GM12875 (cell line): ENCODE results near the gene EDIL3.

Experiments used
- H3K4me3 ChIP-seq: one replicate; pipeline ENCODE4 v1.5.1; 2011; ENCODE audit warnings: low read depth, low read length, control low read depth
- TF ChIP-seq, protein P1 (sequence below): IDR thresholded peaks from 2 replicates; pipeline ENCODE4 v1.5.1; 2011; ENCODE audit warnings: low read depth, mild to moderate bottlenecking, control low read depth, inconsistent platforms, low read length, moderate library complexity, borderline replicate concordance; ENCODE audit not compliant: insufficient read depth

The EDIL3 gene

DNA sequence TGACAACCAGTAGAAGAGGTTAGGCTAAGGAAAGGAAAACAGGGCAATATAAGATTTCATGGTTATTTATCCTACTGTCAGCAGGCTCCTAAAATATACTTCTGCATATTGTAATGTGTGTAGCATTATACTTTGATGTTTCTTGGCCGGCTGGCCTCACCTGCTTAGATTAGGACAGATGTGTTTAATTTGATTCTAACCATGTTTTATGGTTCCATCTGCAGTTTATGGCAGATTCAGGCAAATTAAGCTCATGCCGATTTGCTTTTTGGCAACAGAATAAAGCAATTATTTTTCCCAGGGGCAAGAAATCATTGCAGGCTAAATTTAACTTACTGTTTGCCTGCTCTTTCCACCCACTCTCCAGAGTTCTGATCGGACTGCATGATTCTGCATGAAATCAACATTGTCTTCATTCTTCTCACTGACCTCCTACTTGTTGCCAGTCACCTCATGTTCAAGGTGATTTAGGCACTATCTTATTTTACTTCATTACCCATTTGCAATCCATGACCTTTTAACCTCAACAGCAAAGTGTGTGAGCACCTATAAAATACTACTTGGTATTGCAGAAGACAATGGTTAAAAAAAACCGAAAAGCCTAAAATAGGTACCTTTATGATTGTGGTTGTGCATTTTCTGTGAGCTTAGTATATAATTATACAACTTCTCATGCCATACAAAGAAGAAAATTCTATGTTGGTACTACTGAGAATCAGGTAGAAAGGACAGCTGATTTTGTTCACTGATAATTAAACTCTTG, 125.2 kb downstream of the EDIL3 start:
- H3K4me3 ChIP-seq, result no peak overlapping the region
- TF ChIP-seq, protein P1, sequence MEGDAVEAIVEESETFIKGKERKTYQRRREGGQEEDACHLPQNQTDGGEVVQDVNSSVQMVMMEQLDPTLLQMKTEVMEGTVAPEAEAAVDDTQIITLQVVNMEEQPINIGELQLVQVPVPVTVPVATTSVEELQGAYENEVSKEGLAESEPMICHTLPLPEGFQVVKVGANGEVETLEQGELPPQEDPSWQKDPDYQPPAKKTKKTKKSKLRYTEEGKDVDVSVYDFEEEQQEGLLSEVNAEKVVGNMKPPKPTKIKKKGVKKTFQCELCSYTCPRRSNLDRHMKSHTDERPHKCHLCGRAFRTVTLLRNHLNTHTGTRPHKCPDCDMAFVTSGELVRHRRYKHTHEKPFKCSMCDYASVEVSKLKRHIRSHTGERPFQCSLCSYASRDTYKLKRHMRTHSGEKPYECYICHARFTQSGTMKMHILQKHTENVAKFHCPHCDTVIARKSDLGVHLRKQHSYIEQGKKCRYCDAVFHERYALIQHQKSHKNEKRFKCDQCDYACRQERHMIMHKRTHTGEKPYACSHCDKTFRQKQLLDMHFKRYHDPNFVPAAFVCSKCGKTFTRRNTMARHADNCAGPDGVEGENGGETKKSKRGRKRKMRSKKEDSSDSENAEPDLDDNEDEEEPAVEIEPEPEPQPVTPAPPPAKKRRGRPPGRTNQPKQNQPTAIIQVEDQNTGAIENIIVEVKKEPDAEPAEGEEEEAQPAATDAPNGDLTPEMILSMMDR, result no peak

DNA sequence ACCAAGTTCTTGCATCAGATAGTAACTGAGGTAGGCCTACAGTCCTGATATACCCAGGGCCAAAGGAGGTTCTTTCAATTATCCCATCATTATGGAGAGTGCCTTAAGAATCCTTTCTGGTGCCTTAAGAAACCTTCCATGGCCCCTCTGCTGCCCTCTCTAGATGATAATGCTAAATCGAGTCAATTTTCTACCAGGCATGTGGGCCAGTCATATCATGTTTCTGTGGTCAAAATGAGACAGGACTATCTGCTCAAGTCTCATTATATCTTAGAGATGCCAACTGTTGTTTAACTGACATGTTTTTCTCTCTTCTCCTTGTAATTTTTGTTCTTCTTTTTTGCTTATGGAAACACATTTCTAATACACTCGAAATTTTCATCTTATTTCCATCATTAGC, 127.6 kb downstream of the EDIL3 start:
- TF ChIP-seq, protein P1, result no peak
- H3K4me3 ChIP-seq, result no peak overlapping the region

DNA sequence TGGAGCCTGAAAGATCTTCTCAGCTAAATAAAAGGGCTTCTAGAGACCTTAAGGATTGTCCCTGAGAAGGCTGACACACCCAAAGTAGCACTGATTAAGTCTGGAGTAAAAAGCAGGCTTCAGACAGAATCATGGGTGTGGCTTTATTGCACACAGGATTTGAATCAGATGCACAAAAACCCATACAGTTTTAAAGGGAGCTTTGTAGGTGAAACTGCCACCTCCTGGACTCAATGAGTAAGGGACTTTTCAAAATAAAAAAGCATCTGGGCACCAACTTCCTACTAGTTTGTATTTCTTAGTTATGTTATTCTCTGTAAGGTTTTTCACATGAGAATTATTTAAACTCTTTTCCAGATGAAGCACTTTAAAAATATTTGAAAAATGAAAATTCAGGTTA, 129.4 kb downstream of the EDIL3 start:
- TF ChIP-seq, protein P1, result no peak
- H3K4me3 ChIP-seq, result no peak overlapping the region

DNA sequence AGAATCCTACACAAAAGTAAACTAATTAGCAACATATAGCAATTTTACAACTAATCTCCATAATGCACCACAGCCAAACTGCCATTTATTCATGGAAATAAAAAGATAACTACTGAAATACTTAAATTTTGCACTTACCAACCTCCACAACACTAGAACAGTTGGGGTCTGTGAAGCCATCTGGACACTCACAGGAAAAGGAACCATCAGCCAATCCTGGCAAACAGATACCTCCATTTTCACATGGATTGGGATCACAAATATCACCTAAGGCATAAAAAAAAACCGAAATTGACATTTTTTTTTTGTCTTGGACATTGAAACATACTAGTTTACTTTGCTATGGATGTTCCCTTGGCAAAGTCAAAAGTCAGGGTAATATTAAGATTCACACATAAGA, 130.7 kb downstream of the EDIL3 start:
- H3K4me3 ChIP-seq, result no peak overlapping the region
- TF ChIP-seq, protein P1, result no peak

DNA sequence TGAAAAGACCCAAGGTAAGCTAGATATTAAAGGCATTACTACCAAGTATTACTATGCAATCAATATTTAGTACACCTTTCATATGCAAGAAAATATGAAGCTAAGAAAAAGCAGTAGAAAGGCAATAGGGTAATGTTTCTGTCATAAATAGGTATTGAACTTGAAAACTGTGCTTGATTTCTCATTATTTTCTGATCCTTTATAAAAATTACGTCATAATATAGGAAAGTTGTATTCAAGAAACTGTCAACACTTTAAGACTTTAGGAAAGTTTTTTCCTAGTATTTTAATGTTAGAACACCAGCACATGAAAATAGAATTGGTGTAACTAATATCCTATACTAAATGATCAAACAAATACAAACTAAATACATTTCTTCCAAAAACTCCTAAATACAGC, 133.2 kb downstream of the EDIL3 start:
- H3K4me3 ChIP-seq, result no peak overlapping the region
- TF ChIP-seq, protein P1, result no peak

DNA sequence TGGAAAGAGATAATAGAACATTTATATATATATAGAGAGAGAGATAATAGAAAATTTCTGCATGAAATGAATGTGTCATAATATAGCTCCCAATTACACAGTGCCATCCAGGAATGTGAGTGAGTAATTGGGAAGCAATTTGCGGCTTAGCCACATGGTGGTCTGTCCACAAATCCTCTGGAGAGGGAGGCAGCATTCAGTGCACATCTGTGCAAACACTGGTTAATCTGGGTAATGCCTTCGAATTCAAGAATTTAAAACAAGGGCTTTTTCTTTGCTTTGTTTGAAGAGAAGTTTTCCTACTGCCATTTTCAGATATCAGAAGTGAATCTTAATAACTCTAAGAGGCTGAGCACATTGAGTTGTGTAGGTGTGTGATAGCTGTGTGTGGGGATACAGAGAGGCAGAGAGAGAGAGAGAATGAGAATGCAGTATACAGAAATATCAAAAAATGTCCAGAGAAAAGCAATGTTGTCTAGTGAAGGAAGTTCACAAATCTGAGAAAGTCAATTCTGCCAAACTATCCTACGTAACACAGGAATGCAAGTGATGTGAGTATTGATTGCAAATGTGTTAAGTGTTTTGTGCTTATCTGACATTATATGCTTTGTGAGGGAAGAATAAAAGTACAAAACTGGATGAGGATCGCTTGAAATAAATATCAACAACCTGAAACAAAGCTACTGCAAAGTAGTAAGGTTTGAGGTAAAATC, 134.6 kb downstream of the EDIL3 start:
- H3K4me3 ChIP-seq, result no peak overlapping the region
- TF ChIP-seq, protein P1, result no peak

DNA sequence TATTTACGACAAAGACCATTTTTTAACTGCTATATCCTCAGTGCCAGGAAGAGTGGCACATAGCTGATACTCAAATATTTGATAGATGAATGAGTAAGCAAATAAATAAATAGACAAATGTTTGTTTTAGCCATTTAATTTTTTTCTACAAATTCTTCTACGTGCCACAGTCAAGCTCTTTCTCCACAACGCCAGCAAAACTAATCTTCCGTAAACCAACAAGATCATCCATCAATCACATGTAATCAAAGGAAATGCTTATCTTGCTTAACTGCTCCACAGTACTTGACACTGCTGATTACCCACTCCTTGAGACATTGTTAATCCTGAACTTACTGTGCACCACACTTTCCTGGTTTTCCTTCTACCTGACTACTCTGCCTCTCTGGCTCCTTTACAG, 136.7 kb downstream of the EDIL3 start:
- no peak overlapping the region for H3K4me3 ChIP-seq
- TF ChIP-seq, protein P1, result no peak
